GM21723 (cell line): ENCODE measurements around the gene C3.

Source experiments
- ATAC-seq: cut with Tn5 transposase; IDR thresholded peaks from one replicate; pipeline ENCODE4 v1.9.1; 2021; ENCODE audit warnings: mild to moderate bottlenecking, moderate library complexity; ENCODE audit not compliant: unreplicated experiment

Gene C3

GRCh38 chr19:6745965-6746364 lies 25.5 kb upstream of the C3 start:
- ATAC-seq = no peak

GRCh38 chr19:6744381-6745301 lies 24.2 kb upstream of the C3 start:
- no peak for ATAC-seq

GRCh38 chr19:6743714-6744380 lies 23.4 kb upstream of the C3 start:
- no peak for ATAC-seq

- ATAC-seq = no peak
These were observed 22.6 kb upstream of the C3 start for GRCh38 chr19:6743066-6743465.

GRCh38 chr19:6740589-6741343 lies 20.3 kb upstream of the C3 start:
- ATAC-seq = no peak

GRCh38 chr19:6739883-6740588 lies 19.6 kb upstream of the C3 start:
- ATAC-seq = no peak

GRCh38 chr19:6739390-6739882 lies 19.0 kb upstream of the C3 start, which contains the start of gene TRIP10:
Gene TRIP10 (plus strand): TSS chr19:6739680. CDS start chr19:6739762, 82 bp downstream.
- ATAC-seq = no peak

- no peak for ATAC-seq
These were observed 18.4 kb upstream of the C3 start for GRCh38 chr19:6738787-6739389.

GRCh38 chr19:6737873-6738786 lies 17.7 kb upstream of the C3 start:
- ATAC-seq = peak; percentile 2

- peak; percentile 54 for ATAC-seq
These were observed 16.9 kb upstream of the C3 start, which contains the start of gene GPR108 for GRCh38 chr19:6737284-6737872. Gene GPR108 (minus strand): TSS chr19:6737580. CDS start chr19:6737576, 4 bp downstream.

GRCh38 chr19:6736917-6737283 lies 16.4 kb upstream of the C3 start:
- no peak for ATAC-seq

GRCh38 chr19:6736169-6736916 lies 15.9 kb upstream of the C3 start:
- ATAC-seq = peak; percentile 15

- no peak for ATAC-seq
These were observed 14.9 kb upstream of the C3 start for GRCh38 chr19:6735181-6735911.

GRCh38 chr19:6734096-6734696 lies 13.7 kb upstream of the C3 start:
- ATAC-seq = no peak

GRCh38 chr19:6733338-6734095 lies 13.1 kb upstream of the C3 start:
- ATAC-seq = no peak

GRCh38 chr19:6732803-6733337 lies 12.4 kb upstream of the C3 start:
- ATAC-seq = no peak
